Tibial artery (tissue), 4 donors: ENCODE results near the gene KLK13.

Experiments
- DNase-seq, 2 donors: peaks; one replicate each; pipeline ENCODE4 v3.0.0-alpha.2; 2019
- H3K27ac ChIP-seq, 2 donors: fragments of 200-600 bp; sonication (generic) in 1 of 2; 1 replicate in 1 of 2; 2 replicates in 1 of 2; pipeline ENCODE4 v1.5.1; 2018 to 2019; ENCODE audit warnings: mild to moderate bottlenecking in 1 of 2
- H3K27me3 ChIP-seq, 2 donors: fragments of 200-600 bp; sonication (generic) in 1 of 2; one replicate each; pipeline versions ENCODE4 v1.5.1 to v1.6.0; 2016 to 2019
- H3K36me3 ChIP-seq, 3 donors: fragments of 200-600 bp; sonication (generic) in 2 of 3; one replicate each; pipeline ENCODE4 v1.5.1; 2016 to 2019; ENCODE audit warnings: mild to moderate bottlenecking in 2 of 3
- H3K4me1 ChIP-seq, 4 donors: fragments of 200-600 bp; sonication (generic) in 2 of 4; 1 replicate in 3 of 4; 2 replicates in 1 of 4; pipeline ENCODE4 v1.5.1; 2016 to 2019
- H3K4me3 ChIP-seq, 2 donors: fragments of 200-600 bp; sonication (generic) in 1 of 2; 1 replicate in 1 of 2; 2 replicates in 1 of 2; pipeline ENCODE4 v1.5.1; 2018 to 2019; ENCODE audit warnings: mild to moderate bottlenecking in 2 of 2
- H3K9me3 ChIP-seq, 3 donors: fragments of 200-600 bp; sonication (generic) in 1 of 3; one replicate each; pipeline ENCODE4 v1.5.1; 2016 to 2019
- intact Hi-C: fragments of 100-400 bp; cut with DNase I; formaldehyde crosslinking; loops from one replicate; pipeline ENCODE4 v1.15.0; 2023; ENCODE audit warnings: low total_unique reads
- TF ChIP-seq, protein P1 (sequence below), 2 experiments: fragments of 200-600 bp in 1 of 2; fragments of 450-650 bp in 1 of 2; IDR thresholded peaks; one replicate each; pipeline ENCODE4 v1.5.1; 2017 to 2019; ENCODE audit warnings: antibody characterized with exemption in 2 of 2, mild to moderate bottlenecking in 1 of 2, moderate library complexity in 1 of 2

The KLK13 gene

GRCh38 chr19:51019544-51019925 is 45.4 kb downstream of the KLK13 start, which contains the start of gene KLK10:
Gene KLK10 (minus strand): TSS chr19:51019709. CDS start chr19:51019130, 579 bp downstream.
- H3K36me3 ChIP-seq, result no peaks in the 10 kb centered on the region
- H3K4me1 ChIP-seq, result peaks cover 0 to 20% (median 9%) of the 10 kb centered on the region in 4 donors
- H3K27me3 ChIP-seq, result peaks cover 0 to 74% of the 10 kb centered on the region in 2 donors
- no peak for DNase-seq
- no peaks in the 10 kb centered on the region for H3K9me3 ChIP-seq
- H3K27ac ChIP-seq, result no peak within 1 kb of the TSS
- peak within 1 kb of the TSS in 1 of 2 donors; percentile 6 for H3K4me3 ChIP-seq
- TF ChIP-seq, protein P1, sequence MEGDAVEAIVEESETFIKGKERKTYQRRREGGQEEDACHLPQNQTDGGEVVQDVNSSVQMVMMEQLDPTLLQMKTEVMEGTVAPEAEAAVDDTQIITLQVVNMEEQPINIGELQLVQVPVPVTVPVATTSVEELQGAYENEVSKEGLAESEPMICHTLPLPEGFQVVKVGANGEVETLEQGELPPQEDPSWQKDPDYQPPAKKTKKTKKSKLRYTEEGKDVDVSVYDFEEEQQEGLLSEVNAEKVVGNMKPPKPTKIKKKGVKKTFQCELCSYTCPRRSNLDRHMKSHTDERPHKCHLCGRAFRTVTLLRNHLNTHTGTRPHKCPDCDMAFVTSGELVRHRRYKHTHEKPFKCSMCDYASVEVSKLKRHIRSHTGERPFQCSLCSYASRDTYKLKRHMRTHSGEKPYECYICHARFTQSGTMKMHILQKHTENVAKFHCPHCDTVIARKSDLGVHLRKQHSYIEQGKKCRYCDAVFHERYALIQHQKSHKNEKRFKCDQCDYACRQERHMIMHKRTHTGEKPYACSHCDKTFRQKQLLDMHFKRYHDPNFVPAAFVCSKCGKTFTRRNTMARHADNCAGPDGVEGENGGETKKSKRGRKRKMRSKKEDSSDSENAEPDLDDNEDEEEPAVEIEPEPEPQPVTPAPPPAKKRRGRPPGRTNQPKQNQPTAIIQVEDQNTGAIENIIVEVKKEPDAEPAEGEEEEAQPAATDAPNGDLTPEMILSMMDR (IDR thresholded peaks at IDR 0.05), result no peak
- intact Hi-C loops, result no loop called here

DNA sequence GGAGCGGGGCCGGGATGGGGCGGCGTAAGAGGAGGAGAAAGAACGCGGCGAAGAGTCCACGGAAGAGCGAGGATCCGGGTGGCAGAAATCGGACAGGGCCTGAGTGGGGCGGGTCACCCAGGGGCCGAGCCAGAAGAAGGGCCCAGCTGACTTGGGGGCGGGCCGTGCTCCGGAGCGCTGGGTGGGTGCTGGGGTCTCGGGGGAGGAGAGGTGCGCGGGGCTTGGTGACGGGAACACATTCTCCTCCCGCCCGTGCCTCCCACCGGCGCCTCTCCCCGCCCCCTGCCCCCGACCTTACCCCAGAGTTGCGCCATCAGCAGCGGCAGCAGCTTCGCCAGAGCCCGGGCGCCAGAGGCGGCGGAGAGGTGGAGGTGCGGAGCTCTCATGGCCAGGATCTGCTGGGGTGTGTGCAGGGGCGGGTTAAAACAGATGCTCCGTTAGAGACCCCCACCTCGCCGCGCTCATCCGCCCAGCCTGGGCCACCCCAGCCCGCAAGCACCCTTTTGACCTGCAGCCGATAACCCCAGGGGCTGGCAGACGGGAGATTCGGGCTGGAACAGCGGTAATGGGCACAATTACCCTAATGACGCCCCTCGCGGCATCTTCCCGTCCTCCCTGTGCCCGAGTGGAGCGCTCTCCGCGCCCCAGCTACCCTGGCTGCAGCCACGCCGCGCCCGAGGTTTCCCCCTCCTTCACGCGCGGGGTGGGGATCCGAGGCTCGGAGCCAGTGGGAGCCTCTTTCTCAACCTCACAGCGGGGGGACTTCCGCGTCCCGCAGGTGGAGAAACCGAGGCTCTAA is 45.9 kb downstream of the KLK13 start:
- Histone ChIP-seq H3K4me1 (peaks cover 0 to 20% (median 9%) of the 10 kb centered on the region in 4 donors), H3K9me3 (no peaks in the 10 kb centered on the region), H3K36me3 (no peaks in the 10 kb centered on the region), H3K4me3 (peak overlapping the region in 1 of 2 donors; percentile 6), H3K27ac (no peak overlapping the region), H3K27me3 (peaks cover 0 to 73% of the 10 kb centered on the region in 2 donors)
- DNase-seq, result no peak
- TF ChIP-seq, protein P1 (IDR thresholded peaks at IDR 0.05), result no peak
- intact Hi-C loops, result no loop called here

DNA sequence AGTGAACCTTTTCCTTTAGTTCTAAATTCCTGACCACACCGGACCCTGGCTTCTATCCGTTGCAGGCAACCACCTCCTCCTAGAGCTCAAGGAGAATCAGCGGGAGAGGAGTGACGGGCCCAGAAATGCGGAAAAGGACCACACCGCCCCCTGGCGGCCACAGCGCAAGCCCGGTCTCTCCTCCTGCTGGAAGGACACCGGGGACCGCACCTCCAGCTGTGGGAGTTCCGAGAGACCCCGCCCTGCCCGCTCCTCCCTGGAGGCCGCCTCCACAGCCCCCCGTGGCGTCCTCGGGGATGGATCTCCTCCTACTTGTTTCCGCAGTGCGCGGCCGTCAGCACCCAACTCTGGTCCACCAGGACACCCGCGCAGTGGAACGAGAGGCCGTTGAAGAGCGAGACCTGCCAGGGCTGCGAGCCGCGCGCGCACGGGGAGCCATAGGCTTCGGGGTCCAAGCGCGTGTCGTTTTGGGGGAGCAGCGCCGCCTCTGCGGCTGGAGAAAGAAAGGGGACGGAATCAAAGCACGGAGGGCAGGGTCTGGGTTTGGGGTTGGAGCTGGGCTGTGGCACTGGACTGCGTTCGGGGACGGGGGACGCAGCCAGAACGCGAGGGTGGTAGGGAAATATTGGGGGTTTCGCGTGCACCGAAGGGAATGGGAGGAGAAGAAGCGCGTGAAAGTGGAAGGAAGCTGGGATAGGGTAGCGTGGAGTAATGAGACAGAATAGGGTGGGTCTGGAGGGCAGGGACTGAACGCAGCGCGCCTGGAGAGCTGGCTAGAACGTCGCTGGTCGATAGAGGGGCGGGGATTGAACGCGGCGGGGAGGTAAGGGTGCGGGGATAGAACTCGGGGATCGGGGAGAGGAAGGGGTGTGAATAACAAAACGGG is 47.9 kb downstream of the KLK13 start:
- Histone ChIP-seq H3K9me3 (no peaks in the 10 kb centered on the region), H3K27ac (no peak overlapping the region), H3K4me1 (peaks cover 0 to 20% (median 9%) of the 10 kb centered on the region in 4 donors), H3K27me3 (peaks cover 0 to 62% of the 10 kb centered on the region in 2 donors), H3K36me3 (no peaks in the 10 kb centered on the region), H3K4me3 (no peak overlapping the region)
- intact Hi-C loops, result no loop called here
- no peak for DNase-seq
- TF ChIP-seq, protein P1 (IDR thresholded peaks at IDR 0.05), result peak in 1 of 2 experiments; percentile 18

- H3K4me1 ChIP-seq, result peaks cover 0 to 20% (median 9%) of the 10 kb centered on the region in 4 donors
- no peaks in the 10 kb centered on the region for H3K36me3 ChIP-seq
- H3K27ac ChIP-seq, result no peak overlapping the region
- no peaks in the 10 kb centered on the region for H3K9me3 ChIP-seq
- H3K4me3 ChIP-seq, result no peak overlapping the region
- intact Hi-C loops, result no loop called here
- no peak for DNase-seq
- TF ChIP-seq, protein P1 (IDR thresholded peaks at IDR 0.05), result no peak
- H3K27me3 ChIP-seq, result peaks cover 0 to 67% of the 10 kb centered on the region in 2 donors
These were observed 49.1 kb downstream of the KLK13 start for GRCh38 chr19:51015691-51016267.

DNA sequence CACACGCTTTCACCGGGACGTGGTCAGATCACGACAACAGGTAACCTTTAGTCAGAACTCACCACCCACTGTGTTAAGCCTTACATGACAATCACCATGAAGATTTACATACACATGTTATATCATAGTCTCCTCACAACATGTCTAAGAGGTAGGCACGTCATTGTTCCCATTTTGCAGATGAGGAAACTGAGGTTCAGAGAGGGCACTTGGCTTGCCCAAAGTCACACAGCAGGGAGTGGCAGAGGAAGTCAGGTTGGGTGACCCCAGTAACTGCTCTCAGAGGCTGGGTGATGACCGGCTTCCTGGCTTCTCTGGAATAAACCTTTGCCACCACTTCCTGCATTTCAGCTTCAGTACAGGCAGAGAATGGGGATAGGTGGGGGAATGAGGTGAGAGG is 50.6 kb downstream of the KLK13 start:
- TF ChIP-seq, protein P1 (IDR thresholded peaks at IDR 0.05), result no peak
- no peak overlapping the region for H3K27ac ChIP-seq
- H3K27me3 ChIP-seq, result peaks cover 0 to 60% of the 10 kb centered on the region in 2 donors
- intact Hi-C loops, result no loop called here
- no peak overlapping the region for H3K4me3 ChIP-seq
- no peaks in the 10 kb centered on the region for H3K9me3 ChIP-seq
- H3K4me1 ChIP-seq, result peaks cover 0 to 15% (median 7%) of the 10 kb centered on the region in 4 donors
- no peaks in the 10 kb centered on the region for H3K36me3 ChIP-seq
- DNase-seq, result no peak
